Camera-type eye (tissue), 1 donor: ENCODE data around the gene WDR76. TPM values are rescaled to one million over a fixed set of nuclear protein-coding genes. Genes with fewer than 3 reads are reported as not detected.

ENCODE experiments used
- total RNA-seq: library from RNA; depleted of rRNA; stranded (reverse); fragments of >200 nt; gene quantifications from one replicate; pipeline ENCODE4 v1.2.3, GENCODE V29; 2014

WDR76 gene
- total RNA-seq, result 14.3 TPM

GRCh38 chr15:43826508-43827341 lies at the start of gene WDR76:
WDR76 (plus strand) TSS chr15:43827002; CDS start chr15:43827033, 31 bp downstream.

GRCh38 chr15:43791993-43792760 lies 34.6 kb upstream of the WDR76 start, which contains the start of gene SERF2:
SERF2 (plus strand) TSS chr15:43792320; CDS start chr15:43792377, 57 bp downstream.

GRCh38 chr15:43799945-43800285 lies 26.9 kb upstream of the WDR76 start, which contains the start of gene SERINC4:
SERINC4 (minus strand) TSS chr15:43800220; CDS start chr15:43799986, 234 bp downstream.

GRCh38 chr15:43800286-43801141 lies 26.3 kb upstream of the WDR76 start, which contains the start of gene HYPK:
HYPK (plus strand) TSS chr15:43800599; CDS start chr15:43800623, 24 bp downstream.

GRCh38 chr15:43824302-43825246 lies 2.2 kb upstream of the WDR76 start, which contains the start of gene MFAP1:
MFAP1 (minus strand) TSS chr15:43824690; CDS start chr15:43824569, 121 bp downstream.

Other genes with a start within 250 kb of the WDR76 start
- gene PPIP5K1, start 236.8 kb upstream of the WDR76 start, total RNA-seq, result 46.3 TPM
- gene CKMT1B, start 233.0 kb upstream of the WDR76 start, total RNA-seq, result 6.7 TPM
- 5.1 TPM for gene STRC, start 208.2 kb upstream of the WDR76 start, total RNA-seq
- gene CATSPER2, start 178.2 kb upstream of the WDR76 start, total RNA-seq, result 5.7 TPM
- 2.6 TPM for gene CKMT1A, start 133.1 kb upstream of the WDR76 start, total RNA-seq
- gene PDIA3, start 80.6 kb upstream of the WDR76 start, total RNA-seq, result 131 TPM
- 5.0 TPM for gene ELL3, start 50.0 kb upstream of the WDR76 start, total RNA-seq
- 341 TPM for gene SERF2, start 34.7 kb upstream of the WDR76 start, total RNA-seq
- 3.8 TPM for gene SERINC4, start 26.8 kb upstream of the WDR76 start, total RNA-seq
- gene HYPK, start 26.4 kb upstream of the WDR76 start, total RNA-seq, result 7.5 TPM
- 37.1 TPM for gene MFAP1, start 2.3 kb upstream of the WDR76 start, total RNA-seq